ENCODE measurements around the gene HDAC9.
"Not testable (repeated sequence)": the region's sequence is repeated elsewhere in the genome, so short reads cannot be mapped to it uniquely, and the experiment has no call there.

The HDAC9 gene

DNA sequence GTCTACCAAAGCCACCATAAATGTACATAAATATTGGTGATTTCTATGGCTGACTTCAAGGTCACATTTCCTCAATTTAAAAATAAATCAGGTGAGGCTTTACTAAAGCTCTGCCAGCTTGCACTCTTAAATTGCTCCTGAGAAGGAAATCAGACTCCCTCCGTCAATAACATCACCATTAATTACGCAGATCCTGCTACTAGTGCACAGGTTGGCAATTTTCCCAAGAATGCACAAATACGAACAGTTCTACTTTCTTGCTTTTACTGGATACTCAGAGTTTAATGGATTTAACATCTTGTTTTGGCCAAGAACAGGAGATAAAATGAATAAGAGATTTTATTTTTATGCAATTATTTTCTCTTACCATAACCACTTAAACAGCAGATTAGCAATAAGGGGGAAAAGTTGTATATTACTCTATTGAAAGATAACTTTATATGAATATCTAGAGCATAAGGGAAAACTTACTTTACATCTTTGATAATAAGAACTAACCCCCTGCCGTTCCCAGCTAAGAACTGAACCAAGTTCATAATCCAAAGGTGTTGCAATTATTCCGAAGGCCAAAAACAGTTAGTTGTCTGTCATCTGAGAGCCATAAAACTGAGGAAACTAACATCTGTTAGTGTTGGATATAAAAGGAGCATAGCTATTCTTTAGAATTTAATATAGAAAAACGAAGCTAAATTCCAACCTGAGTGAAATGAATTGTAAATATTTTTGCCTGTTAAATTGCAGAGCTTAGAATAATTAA lies 481.3 kb downstream of the HDAC9 start:
- peaks cover 29% of the 10 kb centered on the region for H3K4me1 ChIP-seq (ENCODE audit: control insufficient read depth, insufficient read depth, low read length)
- H3K36me3 ChIP-seq (ENCODE audit: control insufficient read depth, insufficient read depth, low read length, severe bottlenecking): no peaks in the 10 kb centered on the region
- peak overlapping the region; percentile 62 for H3K4me3 ChIP-seq (ENCODE audit: low read length)
- H3K27me3 ChIP-seq (replicated peaks; ENCODE audit: control insufficient read depth, insufficient read depth, low read length): no peaks in the 10 kb centered on the region
- H3K9me3 ChIP-seq (ENCODE audit: control insufficient read depth, low read length): no peaks in the 10 kb centered on the region
- H3K9ac ChIP-seq (ENCODE audit: low read length): peak overlapping the region; percentile 63
- peak; percentile 11 for DNase-seq (ENCODE audit: low read depth)

DNA sequence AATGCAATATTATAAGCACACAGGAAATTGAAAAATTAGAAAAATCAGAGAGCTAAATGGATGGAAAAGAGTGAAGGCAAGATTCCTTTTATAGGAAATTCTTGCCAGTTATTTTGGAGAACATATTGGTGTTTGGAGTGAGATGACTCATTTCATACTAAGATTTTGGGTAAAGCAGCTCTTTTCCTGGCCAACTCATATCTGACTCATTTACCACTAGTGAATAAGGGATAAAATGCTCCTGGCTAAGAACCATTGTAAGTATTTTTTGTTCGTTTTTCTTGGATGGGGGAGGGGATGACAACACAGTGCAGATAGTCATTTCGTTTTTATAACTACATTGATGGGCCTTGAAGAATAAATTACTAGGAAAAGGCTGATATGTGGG lies 482.6 kb downstream of the HDAC9 start:
- DNase-seq (ENCODE audit: low read depth): peak; percentile 87
- no peaks in the 10 kb centered on the region for H3K36me3 ChIP-seq (ENCODE audit: control insufficient read depth, insufficient read depth, low read length, severe bottlenecking)

DNA sequence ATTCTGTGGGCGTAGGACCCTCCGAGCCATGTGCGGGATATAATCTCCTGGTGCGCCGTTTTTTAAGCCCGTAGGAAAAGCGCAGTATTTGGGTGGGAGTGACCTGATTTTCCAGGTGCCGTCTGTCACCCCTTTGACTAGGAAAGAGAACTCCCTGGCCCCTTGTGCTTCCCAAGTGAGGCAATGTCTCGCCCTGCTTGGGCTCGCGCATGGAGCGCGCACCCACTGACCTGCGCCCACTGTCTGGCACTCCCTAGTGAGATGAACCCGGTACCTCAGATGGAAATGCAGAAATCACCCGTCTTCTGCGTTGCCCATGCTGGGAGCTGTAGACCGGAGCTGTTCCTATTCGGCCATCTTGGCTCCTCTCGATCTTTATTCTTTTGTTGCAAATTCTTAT lies 495.2 kb downstream of the HDAC9 start:
- not testable (repeated sequence) for H3K4me3 ChIP-seq (ENCODE audit: low read length); H3K27me3 ChIP-seq (replicated peaks; ENCODE audit: control insufficient read depth, insufficient read depth, low read length); H3K36me3 ChIP-seq (ENCODE audit: control insufficient read depth, insufficient read depth, low read length, severe bottlenecking); H3K9ac ChIP-seq (ENCODE audit: low read length); H3K9me3 ChIP-seq (ENCODE audit: control insufficient read depth, low read length); DNase-seq (ENCODE audit: low read depth); H3K4me1 ChIP-seq (ENCODE audit: control insufficient read depth, insufficient read depth, low read length)

More for the DNA sequence above, 482.6 kb downstream of the HDAC9 start:
- Histone ChIP-seq H3K4me1 (ENCODE audit: control insufficient read depth, insufficient read depth, low read length) (peaks cover 29% of the 10 kb centered on the region), H3K4me3 (ENCODE audit: low read length) (peak overlapping the region; percentile 62), H3K27me3 (replicated peaks; ENCODE audit: control insufficient read depth, insufficient read depth, low read length) (no peaks in the 10 kb centered on the region), H3K9me3 (ENCODE audit: control insufficient read depth, low read length) (no peaks in the 10 kb centered on the region), H3K9ac (ENCODE audit: low read length) (peak overlapping the region; percentile 63)

DNA sequence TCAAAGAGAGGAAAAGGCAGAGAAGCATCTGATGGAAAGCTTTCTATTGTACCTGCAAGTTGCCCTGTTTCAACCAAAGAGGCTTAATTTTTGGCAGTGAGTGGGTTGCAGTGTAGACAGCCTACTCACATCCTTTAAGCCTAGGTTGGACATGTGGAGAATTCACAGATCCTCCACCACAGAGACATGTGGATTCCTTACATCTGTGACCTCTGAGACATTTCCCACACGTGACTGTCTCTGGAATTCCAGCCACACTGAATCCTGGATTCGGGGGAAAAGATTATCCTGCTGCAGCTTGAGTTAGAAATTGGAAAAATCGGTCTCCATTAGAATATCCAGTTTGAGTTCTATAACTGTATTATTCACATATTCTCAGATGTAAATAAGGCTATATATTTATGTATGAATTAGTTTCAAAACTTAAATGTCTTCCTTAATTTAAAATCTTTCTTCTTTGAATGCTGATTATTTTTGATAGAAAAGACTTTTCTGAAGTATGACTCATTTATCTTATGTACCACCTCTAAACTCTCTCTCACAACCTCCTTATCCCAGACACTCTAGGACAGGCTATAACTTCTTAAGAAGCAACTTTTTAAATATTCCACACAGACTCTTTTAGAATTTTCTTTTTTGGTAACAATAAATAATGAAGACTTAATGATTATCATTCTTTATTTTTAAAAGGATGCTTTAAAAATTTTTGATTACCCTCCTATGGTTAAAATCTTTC lies 498.6 kb downstream of the HDAC9 start:
- Histone ChIP-seq H3K9ac (ENCODE audit: low read length) (no peak overlapping the region), H3K9me3 (ENCODE audit: control insufficient read depth, low read length) (no peaks in the 10 kb centered on the region), H3K4me1 (ENCODE audit: control insufficient read depth, insufficient read depth, low read length) (peaks cover 31% of the 10 kb centered on the region), H3K36me3 (ENCODE audit: control insufficient read depth, insufficient read depth, low read length, severe bottlenecking) (no peaks in the 10 kb centered on the region), H3K4me3 (ENCODE audit: low read length) (no peak overlapping the region), H3K27me3 (replicated peaks; ENCODE audit: control insufficient read depth, insufficient read depth, low read length) (no peaks in the 10 kb centered on the region)
- no peak for DNase-seq (ENCODE audit: low read depth)

DNA sequence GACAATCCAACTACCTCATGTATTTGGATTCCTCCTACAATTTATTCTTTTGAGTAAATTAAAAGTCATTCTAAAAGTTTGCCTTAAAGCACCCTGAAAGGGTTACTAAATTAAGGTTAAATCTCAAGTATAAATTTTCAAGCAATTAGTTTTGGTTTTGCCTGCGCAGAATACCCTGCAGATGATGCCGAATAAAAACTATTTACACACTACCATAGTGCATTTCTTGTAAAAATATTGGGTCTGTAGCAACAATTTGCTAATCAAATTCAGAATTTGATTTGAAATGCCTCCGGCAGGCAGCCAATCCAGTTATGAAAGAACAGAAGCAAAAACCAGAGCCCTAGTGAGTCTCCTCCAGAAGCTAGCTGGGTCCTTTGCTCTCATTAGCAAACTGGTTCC lies 499.7 kb downstream of the HDAC9 start:
- H3K9ac ChIP-seq (ENCODE audit: low read length): no peak overlapping the region
- H3K36me3 ChIP-seq (ENCODE audit: control insufficient read depth, insufficient read depth, low read length, severe bottlenecking): no peaks in the 10 kb centered on the region
- H3K4me1 ChIP-seq (ENCODE audit: control insufficient read depth, insufficient read depth, low read length): peaks cover 31% of the 10 kb centered on the region
- no peaks in the 10 kb centered on the region for H3K27me3 ChIP-seq (replicated peaks; ENCODE audit: control insufficient read depth, insufficient read depth, low read length)
- peak; percentile 84 for DNase-seq (ENCODE audit: low read depth)
- H3K4me3 ChIP-seq (ENCODE audit: low read length): peak overlapping the region; percentile 64
- no peaks in the 10 kb centered on the region for H3K9me3 ChIP-seq (ENCODE audit: control insufficient read depth, low read length)

DNA sequence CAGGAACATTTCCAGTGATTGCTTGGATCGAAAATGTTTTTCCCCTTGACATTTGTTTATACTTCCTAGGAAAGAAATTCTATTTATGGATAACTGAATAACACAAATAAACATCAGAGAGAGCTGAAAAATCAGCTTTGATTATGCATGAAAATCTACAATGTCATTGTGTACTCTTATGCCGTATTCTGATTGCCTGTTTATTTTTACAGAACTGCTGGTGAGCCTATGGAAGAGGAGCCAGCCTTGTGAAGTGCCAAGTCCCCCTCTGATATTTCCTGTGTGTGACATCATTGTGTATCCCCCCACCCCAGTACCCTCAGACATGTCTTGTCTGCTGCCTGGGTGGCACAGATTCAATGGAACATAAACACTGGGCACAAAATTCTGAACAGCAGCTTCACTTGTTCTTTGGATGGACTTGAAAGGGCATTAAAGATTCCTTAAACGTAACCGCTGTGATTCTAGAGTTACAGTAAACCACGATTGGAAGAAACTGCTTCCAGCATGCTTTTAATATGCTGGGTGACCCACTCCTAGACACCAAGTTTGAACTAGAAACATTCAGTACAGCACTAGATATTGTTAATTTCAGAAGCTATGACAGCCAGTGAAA lies 500.4 kb downstream of the HDAC9 start:
- H3K9ac ChIP-seq (ENCODE audit: low read length): peak overlapping the region; percentile 8
- H3K4me3 ChIP-seq (ENCODE audit: low read length): peak overlapping the region; percentile 64
- DNase-seq (ENCODE audit: low read depth): peak; percentile 56
- H3K27me3 ChIP-seq (replicated peaks; ENCODE audit: control insufficient read depth, insufficient read depth, low read length): no peaks in the 10 kb centered on the region
- H3K36me3 ChIP-seq (ENCODE audit: control insufficient read depth, insufficient read depth, low read length, severe bottlenecking): no peaks in the 10 kb centered on the region
- no peaks in the 10 kb centered on the region for H3K9me3 ChIP-seq (ENCODE audit: control insufficient read depth, low read length)
- H3K4me1 ChIP-seq (ENCODE audit: control insufficient read depth, insufficient read depth, low read length): peaks cover 32% of the 10 kb centered on the region

DNA sequence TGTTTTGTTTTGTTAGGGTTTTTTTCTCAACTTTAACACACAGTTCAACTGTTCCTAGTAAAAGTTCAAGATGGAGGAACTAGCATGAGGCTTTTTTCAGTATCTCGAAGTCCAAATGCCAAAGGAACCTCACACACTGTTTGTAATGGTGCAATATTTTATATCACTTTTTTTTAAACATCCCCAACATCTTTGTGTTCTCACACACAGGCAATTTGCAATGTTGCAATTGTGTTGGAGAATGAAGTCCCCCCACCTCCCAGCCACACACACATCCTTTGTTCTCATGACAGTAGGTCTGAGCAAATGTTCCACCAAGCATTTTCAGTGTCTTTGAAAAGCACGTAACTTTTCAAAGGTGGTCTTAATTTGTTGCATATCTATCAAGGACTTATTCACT lies 501.0 kb downstream of the HDAC9 start:
- Histone ChIP-seq H3K4me3 (ENCODE audit: low read length) (no peak overlapping the region), H3K4me1 (ENCODE audit: control insufficient read depth, insufficient read depth, low read length) (peaks cover 38% of the 10 kb centered on the region), H3K9me3 (ENCODE audit: control insufficient read depth, low read length) (no peaks in the 10 kb centered on the region), H3K9ac (ENCODE audit: low read length) (no peak overlapping the region), H3K36me3 (ENCODE audit: control insufficient read depth, insufficient read depth, low read length, severe bottlenecking) (no peaks in the 10 kb centered on the region), H3K27me3 (replicated peaks; ENCODE audit: control insufficient read depth, insufficient read depth, low read length) (no peaks in the 10 kb centered on the region)
- DNase-seq (ENCODE audit: low read depth): no peak

DNA sequence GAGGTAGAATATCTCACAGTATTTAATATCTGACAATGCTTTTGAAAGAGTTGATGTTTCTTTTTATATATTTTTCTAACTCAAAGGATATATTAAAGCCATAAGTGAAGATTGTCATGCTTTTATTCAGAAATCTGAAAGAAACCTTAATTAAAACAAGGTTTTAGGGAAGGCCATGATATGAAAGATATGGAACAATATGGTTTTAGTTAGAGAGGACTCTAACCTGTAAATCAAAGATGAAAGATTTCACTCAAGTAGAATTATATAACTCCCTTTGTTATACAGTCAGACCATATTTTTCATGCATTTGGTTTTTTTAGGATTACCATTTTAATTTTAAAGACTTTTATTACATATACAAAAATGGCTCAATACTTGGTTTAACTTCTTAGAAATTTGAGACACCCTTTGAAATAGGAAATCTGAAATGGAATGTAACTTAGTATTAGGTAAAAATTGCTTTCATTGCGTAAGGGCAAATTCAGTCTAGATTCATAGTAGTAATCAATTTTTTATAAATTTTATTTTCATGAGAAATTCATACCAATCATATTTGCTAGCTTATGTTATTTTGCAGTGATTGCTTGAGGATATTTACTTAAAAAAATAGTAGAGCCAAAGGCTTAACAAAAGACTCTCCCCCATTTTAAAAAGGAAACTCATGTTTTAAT lies 502.1 kb downstream of the HDAC9 start:
- Histone ChIP-seq H3K4me3 (ENCODE audit: low read length) (no peak overlapping the region), H3K9me3 (ENCODE audit: control insufficient read depth, low read length) (no peaks in the 10 kb centered on the region), H3K4me1 (ENCODE audit: control insufficient read depth, insufficient read depth, low read length) (peaks cover 45% of the 10 kb centered on the region), H3K27me3 (replicated peaks; ENCODE audit: control insufficient read depth, insufficient read depth, low read length) (no peaks in the 10 kb centered on the region), H3K36me3 (ENCODE audit: control insufficient read depth, insufficient read depth, low read length, severe bottlenecking) (no peaks in the 10 kb centered on the region), H3K9ac (ENCODE audit: low read length) (no peak overlapping the region)
- DNase-seq (ENCODE audit: low read depth): peak; percentile 58

DNA sequence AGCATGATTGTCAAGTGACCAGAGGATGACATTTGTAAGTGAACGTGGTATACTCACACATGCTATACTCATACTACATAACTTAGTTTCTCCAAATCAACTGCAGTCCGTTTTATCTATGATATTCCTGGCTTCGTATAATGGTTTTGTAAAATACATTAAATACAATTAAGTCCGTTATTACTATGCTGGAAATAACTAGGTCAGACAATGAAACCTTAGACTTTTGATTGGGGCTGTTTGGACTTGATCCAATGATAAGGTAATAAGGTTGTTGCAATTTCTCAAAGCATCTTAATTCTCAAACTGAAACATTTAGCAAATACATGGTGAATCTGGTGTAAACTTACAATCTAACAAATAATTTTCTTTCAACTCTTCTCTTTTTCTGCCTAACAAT lies 504.9 kb downstream of the HDAC9 start:
- Histone ChIP-seq H3K9me3 (ENCODE audit: control insufficient read depth, low read length) (no peaks in the 10 kb centered on the region), H3K9ac (ENCODE audit: low read length) (no peak overlapping the region), H3K4me1 (ENCODE audit: control insufficient read depth, insufficient read depth, low read length) (peaks cover 38% of the 10 kb centered on the region), H3K36me3 (ENCODE audit: control insufficient read depth, insufficient read depth, low read length, severe bottlenecking) (no peaks in the 10 kb centered on the region), H3K4me3 (ENCODE audit: low read length) (no peak overlapping the region), H3K27me3 (replicated peaks; ENCODE audit: control insufficient read depth, insufficient read depth, low read length) (no peaks in the 10 kb centered on the region)
- no peak for DNase-seq (ENCODE audit: low read depth)

DNA sequence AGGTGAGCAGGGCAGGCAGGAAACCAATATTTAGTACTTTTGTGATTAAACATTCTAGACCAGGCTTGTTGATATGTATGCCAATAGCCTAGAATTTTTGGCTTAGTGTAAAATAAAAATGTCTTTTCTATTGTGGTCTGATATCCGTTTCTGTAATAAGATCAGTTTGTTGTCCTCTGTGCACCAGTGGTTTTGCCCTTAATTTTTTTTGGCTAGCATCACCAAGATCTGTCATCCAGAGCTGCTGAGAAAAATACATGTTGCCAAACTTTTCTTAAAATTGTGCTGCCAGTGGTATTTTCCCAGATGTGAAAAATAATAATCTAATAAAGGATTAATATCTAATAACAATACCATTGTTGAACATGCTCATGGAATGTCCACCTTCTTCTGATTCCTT lies 506.3 kb downstream of the HDAC9 start:
- DNase-seq (ENCODE audit: low read depth): peak; percentile 39
- Histone ChIP-seq H3K9me3 (ENCODE audit: control insufficient read depth, low read length) (no peaks in the 10 kb centered on the region), H3K4me3 (ENCODE audit: low read length) (no peak overlapping the region), H3K9ac (ENCODE audit: low read length) (no peak overlapping the region), H3K36me3 (ENCODE audit: control insufficient read depth, insufficient read depth, low read length, severe bottlenecking) (no peaks in the 10 kb centered on the region), H3K4me1 (ENCODE audit: control insufficient read depth, insufficient read depth, low read length) (peaks cover 26% of the 10 kb centered on the region), H3K27me3 (replicated peaks; ENCODE audit: control insufficient read depth, insufficient read depth, low read length) (no peaks in the 10 kb centered on the region)
